ENCODE measurements around the gene ZNF341. TPM values are rescaled to one million over a fixed set of nuclear protein-coding genes. Genes with fewer than 3 reads are reported as not detected.
A peak's percentile ranks its signal among the peaks of the same experiment; 100 is the strongest.

The ZNF341 gene
- total and polyA plus RNA-seq, 10 donors, result 2.3 to 6.7 (median 4.5) TPM

- Histone ChIP-seq H3K27ac (peak overlapping the region in 7 of 8 donors; percentile 2 to 61 (median 37)), H3K4me1 (peaks cover 8 to 62% (median 30%) of the 10 kb centered on the region in 6 donors), H3K36me3 (no peaks in the 10 kb centered on the region), H3K27me3 (replicated peaks in 1 of 7) (no peaks in the 10 kb centered on the region), H3K9me3 (no peaks in the 10 kb centered on the region), H3K4me3 (no peak overlapping the region)
- 90 to 94% (median 93%) methylated on average over 3 of the region's 3 CpGs for WGBS, 5 donors
- no peak for DNase-seq
- intact Hi-C loops (cut with DNase I; ENCODE audit: low total_unique reads), result no loop called here
- TF ChIP-seq POLR2A (IDR thresholded peaks at IDR 0.05) (no peak), POLR2AphosphoS5 (IDR thresholded peaks at IDR 0.05) (no peak), CTCF (IDR thresholded peaks at IDR 0.05 in 8 of 11, conservative IDR thresholded peaks at IDR 0.05 in 3 of 11) (no peak)
Measured at GRCh38 chr20:33687993-33688937, 43.5 kb upstream of the ZNF341 start.

- 73 to 94% (median 82%) methylated on average over 3 of the region's 3 CpGs for WGBS, 5 donors
- intact Hi-C loops (cut with DNase I; ENCODE audit: low total_unique reads), result no loop called here
- Histone ChIP-seq H3K27me3 (replicated peaks in 1 of 7) (no peaks in the 10 kb centered on the region), H3K4me3 (no peak overlapping the region), H3K27ac (peak overlapping the region in 7 of 8 donors; percentile 2 to 61 (median 37)), H3K36me3 (no peaks in the 10 kb centered on the region), H3K9me3 (no peaks in the 10 kb centered on the region), H3K4me1 (peaks cover 8 to 60% (median 30%) of the 10 kb centered on the region in 6 donors)
- no peak for DNase-seq
- TF ChIP-seq POLR2A (IDR thresholded peaks at IDR 0.05) (no peak), CTCF (IDR thresholded peaks at IDR 0.05 in 8 of 11, conservative IDR thresholded peaks at IDR 0.05 in 3 of 11) (no peak), POLR2AphosphoS5 (IDR thresholded peaks at IDR 0.05) (no peak)
Measured at GRCh38 chr20:33688938-33689424, 42.8 kb upstream of the ZNF341 start.

- intact Hi-C loops (cut with DNase I; ENCODE audit: low total_unique reads), result no loop called here
- Histone ChIP-seq H3K27me3 (replicated peaks in 1 of 7) (no peaks in the 10 kb centered on the region), H3K9me3 (no peaks in the 10 kb centered on the region), H3K27ac (peak overlapping the region in 4 of 8 donors; percentile 13 to 61 (median 42)), H3K4me3 (no peak overlapping the region), H3K4me1 (peaks cover 8 to 55% (median 30%) of the 10 kb centered on the region in 6 donors), H3K36me3 (no peaks in the 10 kb centered on the region)
- no peak for DNase-seq
- TF ChIP-seq POLR2A (IDR thresholded peaks at IDR 0.05) (no peak), CTCF (IDR thresholded peaks at IDR 0.05 in 8 of 11, conservative IDR thresholded peaks at IDR 0.05 in 3 of 11) (no peak), POLR2AphosphoS5 (IDR thresholded peaks at IDR 0.05) (no peak)
- WGBS, 5 donors, result 95 to 100% (median 100%) methylated on average over 1 of the region's 1 CpG
Measured at GRCh38 chr20:33689493-33689892, 42.3 kb upstream of the ZNF341 start.

DNA sequence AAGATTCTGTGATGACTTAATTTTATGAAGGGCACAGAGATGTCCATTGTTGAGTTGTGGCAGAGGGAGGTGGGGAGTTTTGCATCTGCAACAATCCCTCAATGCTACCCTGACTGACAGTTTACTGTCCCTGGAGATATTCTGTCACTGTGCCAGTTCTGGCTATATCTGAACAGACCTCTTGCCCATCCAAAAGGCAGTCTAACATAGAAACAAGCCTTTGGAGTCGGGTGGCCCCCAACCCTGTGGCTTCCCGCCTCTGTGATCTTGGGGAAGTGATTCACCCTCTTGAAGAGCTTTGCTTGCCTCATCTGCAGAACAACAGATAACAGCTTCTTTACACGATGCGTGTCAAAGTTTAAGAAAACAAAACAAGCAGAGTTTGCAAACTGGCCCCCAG lies 41.8 kb upstream of the ZNF341 start:
- Histone ChIP-seq H3K4me3 (no peak overlapping the region), H3K27ac (peak overlapping the region in 5 of 8 donors; percentile 7 to 61 (median 15)), H3K4me1 (peaks cover 8 to 50% (median 27%) of the 10 kb centered on the region in 6 donors), H3K9me3 (no peaks in the 10 kb centered on the region), H3K36me3 (no peaks in the 10 kb centered on the region), H3K27me3 (replicated peaks in 1 of 7) (no peaks in the 10 kb centered on the region)
- DNase-seq, result no peak
- 11 to 25% (median 17%) methylated on average over 4 of the region's 4 CpGs for WGBS, 5 donors
- no peak for TF ChIP-seq POLR2A (IDR thresholded peaks at IDR 0.05)
- no peak for TF ChIP-seq CTCF (IDR thresholded peaks at IDR 0.05 in 8 of 11, conservative IDR thresholded peaks at IDR 0.05 in 3 of 11)
- TF ChIP-seq POLR2AphosphoS5 (IDR thresholded peaks at IDR 0.05), result no peak
- intact Hi-C loops (cut with DNase I; ENCODE audit: low total_unique reads), result no loop called here

All from spleen (tissue), 11 donors.